GM23248 (cell line): ENCODE data around the gene WWTR1. TPM values are rescaled to one million over a fixed set of nuclear protein-coding genes. Genes with fewer than 3 reads are reported as not detected.

Source experiments
- DNase-seq: peaks from one replicate; pipeline ENCODE4 v3.0.0-alpha.2; 2015
- H2AFZ ChIP-seq: fragments of 200-600 bp; sonication (generic); 2 replicates; pipeline ENCODE4 v1.6.1; 2016; ENCODE audit warnings: antibody characterized with exemption
- H3F3A ChIP-seq: fragments of 200-600 bp; sonication (generic); 2 replicates; pipeline ENCODE4 v1.6.1; 2016; ENCODE audit warnings: mild to moderate bottlenecking, antibody characterized with exemption, mixed run types; ENCODE audit not compliant: insufficient read depth
- H3K27ac ChIP-seq: fragments of 200-600 bp; sonication (generic); 2 replicates; pipeline ENCODE4 v1.5.1; 2016; ENCODE audit warnings: mild to moderate bottlenecking
- H3K27me3 ChIP-seq: fragments of 200-600 bp; sonication (generic); replicated peaks from 2 replicates; pipeline ENCODE4 v1.6.1; 2016; ENCODE audit warnings: mild to moderate bottlenecking; ENCODE audit not compliant: insufficient read depth
- H3K36me3 ChIP-seq: fragments of 200-600 bp; sonication (generic); 2 replicates; pipeline ENCODE4 v1.6.1; 2016; ENCODE audit warnings: low read depth, mild to moderate bottlenecking
- H3K4me1 ChIP-seq: fragments of 200-600 bp; sonication (generic); 2 replicates; pipeline ENCODE4 v1.6.1; 2016; ENCODE audit warnings: mild to moderate bottlenecking; ENCODE audit not compliant: insufficient read depth
- H3K4me2 ChIP-seq: fragments of 200-600 bp; sonication (generic); one replicate; pipeline ENCODE4 v1.6.1; 2016; ENCODE audit warnings: mild to moderate bottlenecking; ENCODE audit not compliant: unreplicated experiment
- H3K4me3 ChIP-seq: fragments of 200-600 bp; sonication (generic); 2 replicates; pipeline ENCODE4 v1.5.1; 2016; ENCODE audit warnings: mild to moderate bottlenecking
- H3K79me2 ChIP-seq: fragments of 200-600 bp; sonication (generic); 2 replicates; pipeline ENCODE4 v1.6.1; 2016; ENCODE audit warnings: mild to moderate bottlenecking; ENCODE audit not compliant: insufficient read depth
- H3K9ac ChIP-seq: fragments of 200-600 bp; sonication (generic); 2 replicates; pipeline ENCODE4 v1.6.1; 2016; ENCODE audit warnings: mild to moderate bottlenecking
- H3K9me2 ChIP-seq: fragments of 200-600 bp; sonication (generic); 2 replicates; pipeline ENCODE4 v1.6.1; 2016; ENCODE audit warnings: mixed run types, mild to moderate bottlenecking, moderate library complexity; ENCODE audit not compliant: insufficient read depth
- H3K9me3 ChIP-seq: fragments of 200-600 bp; sonication (generic); one replicate; pipeline ENCODE4 v1.6.1; 2017; ENCODE audit warnings: low read depth
- H4K20me1 ChIP-seq: fragments of 200-600 bp; sonication (generic); 2 replicates; pipeline ENCODE4 v1.6.0; 2016; ENCODE audit not compliant: insufficient read depth
- EZH2 ChIP-seq: fragments of 200-600 bp; sonication (generic); IDR thresholded peaks from 2 replicates; pipeline ENCODE4 v1.6.1; 2018; ENCODE audit warnings: antibody characterized with exemption, mild to moderate bottlenecking; ENCODE audit not compliant: insufficient read depth, poor library complexity, severe bottlenecking
- EZH2phosphoT487 ChIP-seq: fragments of 200-600 bp; sonication (generic); IDR thresholded peaks from 2 replicates; pipeline ENCODE4 v1.6.1; 2018; ENCODE audit warnings: antibody characterized with exemption, moderate library complexity, mild to moderate bottlenecking, low read depth; ENCODE audit not compliant: insufficient read depth
- WGBS, 2 experiments: methylation state at CpG; one replicate each; pipeline ENCODE4 v1.1.6; 2015 to 2017; ENCODE audit warnings: low lambda C conversion rate in 2 of 2, low coverage in 1 of 2; ENCODE audit errors: missing lambda C conversion rate in 2 of 2; 5-methylcytosine and 5-hydroxymethylcytosine counted together
- in situ Hi-C: fragments of 300-500 bp; cut with MboI; formaldehyde crosslinking; loops from 2 replicates; pipeline ENCODE4 v1.15.0; 2020
- polyA plus RNA-seq: library from polyadenylated mRNA; unstranded; fragments of >200 nt; fragmentation: Nextera tagmentation; extraction: Ambion mirVana; gene quantifications from 2 replicates; pipeline ENCODE4 v1.2.1, GENCODE V29; 2016
- total RNA-seq: library from RNA; depleted of rRNA; stranded (reverse); fragments of >200 nt; shearing (Covaris generic); gene quantifications from 2 replicates; pipeline ENCODE4 v1.2.3, GENCODE V29; 2014

Gene WWTR1
- total and polyA plus RNA-seq, 2 experiments from 2014 or later = 53.3 to 75.7 TPM

GRCh38 chr3:149615731-149616221 lies 42.0 kb downstream of the WWTR1 start:
- DNase-seq = no peak
- Histone ChIP-seq H3K9me3 (no peaks in the 10 kb centered on the region), H3K4me1 (peaks cover 43% of the 10 kb centered on the region), H3K36me3 (no peaks in the 10 kb centered on the region), H3K79me2 (peaks cover 95% of the 10 kb centered on the region), H3K27ac (no peak overlapping the region), H3K9me2 (no peaks in the 10 kb centered on the region), H2AFZ (no peak overlapping the region), H3F3A (peaks cover 45% of the 10 kb centered on the region), H3K4me3 (no peak overlapping the region), H3K27me3 (no peaks in the 10 kb centered on the region), H3K9ac (0 out of 2 replicates have a peak overlapping the region, but pooled peaks have one; percentile 8), H3K4me2 (no peak overlapping the region), H4K20me1 (no peaks in the 10 kb centered on the region)
- in situ Hi-C loops = no loop called here
- TF ChIP-seq EZH2phosphoT487 = no peak
- 58 to 66% methylated on average over 6 of the region's 6 CpGs for WGBS, 2 experiments

DNA sequence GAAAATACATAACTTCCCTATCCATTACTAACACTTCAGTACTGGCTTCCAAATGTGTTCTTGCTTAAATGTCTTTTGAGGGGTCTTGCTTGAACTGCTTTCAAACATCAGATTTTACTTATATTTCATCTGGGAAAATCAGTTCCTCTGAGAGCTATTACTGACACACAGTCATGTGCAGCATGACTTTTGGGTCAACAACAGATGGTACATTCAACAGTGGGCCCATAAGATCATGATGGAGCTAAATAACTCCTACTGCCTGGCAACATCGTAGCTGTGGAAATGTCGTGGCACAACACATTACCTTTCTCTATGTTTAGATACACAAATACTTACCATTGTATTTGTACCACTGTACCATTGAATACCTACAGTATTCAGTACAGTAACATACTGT lies 43.8 kb downstream of the WWTR1 start:
- Histone ChIP-seq H3K36me3 (no peaks in the 10 kb centered on the region), H2AFZ (no peak overlapping the region), H3K27ac (no peak overlapping the region), H4K20me1 (no peaks in the 10 kb centered on the region), H3K27me3 (no peaks in the 10 kb centered on the region), H3K9ac (no peak overlapping the region), H3K79me2 (peaks cover 100% of the 10 kb centered on the region), H3K4me1 (peaks cover 34% of the 10 kb centered on the region), H3K4me3 (no peak overlapping the region), H3K4me2 (no peak overlapping the region), H3F3A (peaks cover 28% of the 10 kb centered on the region), H3K9me3 (no peaks in the 10 kb centered on the region), H3K9me2 (no peaks in the 10 kb centered on the region)
- in situ Hi-C loops = no loop called here
- DNase-seq = no peak
- TF ChIP-seq EZH2 (no peak), EZH2phosphoT487 (no peak)
- WGBS, 2 experiments = 52 to 55% methylated on average over 2 of the region's 2 CpGs

DNA sequence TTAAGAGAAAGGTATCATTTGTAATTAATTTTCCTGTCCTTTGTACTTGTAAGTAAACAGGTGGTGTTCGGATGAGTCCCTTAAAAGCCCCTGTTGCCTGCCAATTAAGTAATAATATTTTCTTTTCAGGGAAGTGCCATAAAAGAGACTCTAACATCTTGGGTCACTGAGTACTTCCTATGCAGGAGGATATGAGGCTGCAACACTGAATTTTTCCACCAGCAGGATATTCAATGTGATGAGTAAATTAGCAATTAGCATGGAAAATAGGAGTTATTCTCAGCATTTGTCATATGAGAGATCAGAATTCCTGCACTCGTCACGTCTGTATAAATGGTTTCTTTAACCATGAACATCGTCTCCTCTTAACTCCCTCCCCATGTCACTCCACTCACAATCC lies 45.4 kb downstream of the WWTR1 start:
- 80 to 81% methylated on average over 4 of the region's 4 CpGs for WGBS, 2 experiments
- no peaks in the 10 kb centered on the region for H3K27me3 ChIP-seq
- H3K36me3 ChIP-seq = no peaks in the 10 kb centered on the region
- H3K9me3 ChIP-seq = no peaks in the 10 kb centered on the region
- peaks cover 100% of the 10 kb centered on the region for H3K79me2 ChIP-seq
- no peaks in the 10 kb centered on the region for H4K20me1 ChIP-seq
- peaks cover 33% of the 10 kb centered on the region for H3K4me1 ChIP-seq
- TF ChIP-seq EZH2phosphoT487 (no peak), EZH2 (no peak)
- H3K4me2 ChIP-seq = no peak overlapping the region
- in situ Hi-C loops = no loop called here
- no peak overlapping the region for H2AFZ ChIP-seq
- H3F3A ChIP-seq = peaks cover 16% of the 10 kb centered on the region
- no peak overlapping the region for H3K27ac ChIP-seq
- H3K9me2 ChIP-seq = no peaks in the 10 kb centered on the region
- no peak for DNase-seq
- no peak overlapping the region for H3K9ac ChIP-seq
- no peak overlapping the region for H3K4me3 ChIP-seq

DNA sequence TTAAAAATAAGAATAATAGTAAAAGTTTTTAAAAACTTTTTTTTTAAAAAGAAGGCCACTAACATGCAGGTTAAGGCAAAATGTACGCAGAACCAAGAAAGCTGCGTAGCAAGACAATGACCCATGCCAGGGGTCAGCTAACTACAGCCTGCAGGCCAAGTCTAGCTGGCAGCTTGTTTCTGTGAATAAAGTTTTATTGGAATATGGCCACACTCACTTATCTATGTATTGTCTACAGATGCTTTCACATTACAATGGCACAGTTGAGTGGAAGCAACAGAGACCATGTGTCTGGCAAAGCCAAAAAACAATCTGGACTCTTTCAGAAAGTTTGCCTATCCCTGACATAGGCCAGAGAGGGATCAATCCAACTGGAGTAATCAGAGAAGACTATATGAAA lies 46.7 kb downstream of the WWTR1 start:
- Histone ChIP-seq H3K9me3 (no peaks in the 10 kb centered on the region), H3K79me2 (peaks cover 100% of the 10 kb centered on the region), H4K20me1 (no peaks in the 10 kb centered on the region), H3K27ac (no peak overlapping the region), H3K27me3 (no peaks in the 10 kb centered on the region), H3K4me1 (peaks cover 37% of the 10 kb centered on the region), H3K9me2 (no peaks in the 10 kb centered on the region), H3K36me3 (no peaks in the 10 kb centered on the region; the same call in 1 of the 2 replicates), H3K9ac (no peak overlapping the region), H2AFZ (no peak overlapping the region), H3F3A (peaks cover 21% of the 10 kb centered on the region), H3K4me2 (no peak overlapping the region), H3K4me3 (no peak overlapping the region)
- DNase-seq = no peak
- 97 to 100% methylated on average over 2 of the region's 2 CpGs for WGBS, 2 experiments
- no peak for TF ChIP-seq EZH2phosphoT487
- no peak for TF ChIP-seq EZH2
- in situ Hi-C loops = no loop called here
